Glomerular visceral epithelial cell (primary cell): ENCODE data around the gene STRIP1.

Experiments
- DNase-seq: peaks from one replicate; pipeline ENCODE4 v3.0.0-alpha.2; 2016; ENCODE audit errors: extremely low spot score

STRIP1 gene

GRCh38 chr1:110034451-110035235 lies at the start of gene STRIP1:
TSS of gene STRIP1 (plus strand) at chr1:110034624. CDS start at chr1:110034638, 14 bp downstream.
- peak; percentile 95 for DNase-seq

- DNase-seq: no peak
These were observed 49.0 kb upstream of the STRIP1 start for GRCh38 chr1:109985247-109986053.

GRCh38 chr1:109986054-109986444 lies 48.4 kb upstream of the STRIP1 start:
- DNase-seq: no peak

GRCh38 chr1:109988349-109988914 lies 46.0 kb upstream of the STRIP1 start:
- DNase-seq: no peak

GRCh38 chr1:109989506-109990301 lies 44.7 kb upstream of the STRIP1 start:
- DNase-seq: no peak

- DNase-seq: no peak
These were observed 44.1 kb upstream of the STRIP1 start for GRCh38 chr1:109990302-109990653.

GRCh38 chr1:109991400-109991925 lies 43.0 kb upstream of the STRIP1 start:
- no peak for DNase-seq

GRCh38 chr1:109993885-109994284 lies 40.5 kb upstream of the STRIP1 start:
- DNase-seq: no peak

- no peak for DNase-seq
These were observed 39.8 kb upstream of the STRIP1 start for GRCh38 chr1:109994654-109995053.

GRCh38 chr1:109995536-109995935 lies 38.9 kb upstream of the STRIP1 start:
- DNase-seq: no peak

- no peak for DNase-seq
These were observed 37.9 kb upstream of the STRIP1 start for GRCh38 chr1:109996476-109996875.

GRCh38 chr1:109997204-109997866 lies 37.1 kb upstream of the STRIP1 start:
- DNase-seq: no peak

- no peak for DNase-seq
These were observed 36.6 kb upstream of the STRIP1 start for GRCh38 chr1:109997867-109998229.

GRCh38 chr1:110002695-110003094 lies 31.7 kb upstream of the STRIP1 start:
- DNase-seq: no peak

- DNase-seq: peak; percentile 96
These were observed 30.5 kb upstream of the STRIP1 start for GRCh38 chr1:110003747-110004428.

GRCh38 chr1:110004583-110004982 lies 29.8 kb upstream of the STRIP1 start:
- DNase-seq: no peak

GRCh38 chr1:110005971-110006370 lies 28.5 kb upstream of the STRIP1 start:
- no peak for DNase-seq

- DNase-seq: no peak
These were observed 27.9 kb upstream of the STRIP1 start for GRCh38 chr1:110006516-110006915.

- no peak for DNase-seq
These were observed 27.2 kb upstream of the STRIP1 start for GRCh38 chr1:110007046-110007830.
